GM19239 (cell line): ENCODE results near the gene APOBEC3B.
"Not testable (repeated sequence)": the region's sequence is repeated elsewhere in the genome, so short reads cannot be mapped to it uniquely, and the experiment has no call there.

Experiments
- DNase-seq: peaks from one replicate; pipeline ENCODE4 v3.0.0; 2011; ENCODE audit warnings: low spot score; ENCODE audit not compliant: insufficient read length
- FAIRE-seq: peaks from 2 replicates; lab custom pipeline; 2011; peaks lifted over from hg19 to GRCh38; lab: Jason Lieb, UNC

APOBEC3B gene

DNA sequence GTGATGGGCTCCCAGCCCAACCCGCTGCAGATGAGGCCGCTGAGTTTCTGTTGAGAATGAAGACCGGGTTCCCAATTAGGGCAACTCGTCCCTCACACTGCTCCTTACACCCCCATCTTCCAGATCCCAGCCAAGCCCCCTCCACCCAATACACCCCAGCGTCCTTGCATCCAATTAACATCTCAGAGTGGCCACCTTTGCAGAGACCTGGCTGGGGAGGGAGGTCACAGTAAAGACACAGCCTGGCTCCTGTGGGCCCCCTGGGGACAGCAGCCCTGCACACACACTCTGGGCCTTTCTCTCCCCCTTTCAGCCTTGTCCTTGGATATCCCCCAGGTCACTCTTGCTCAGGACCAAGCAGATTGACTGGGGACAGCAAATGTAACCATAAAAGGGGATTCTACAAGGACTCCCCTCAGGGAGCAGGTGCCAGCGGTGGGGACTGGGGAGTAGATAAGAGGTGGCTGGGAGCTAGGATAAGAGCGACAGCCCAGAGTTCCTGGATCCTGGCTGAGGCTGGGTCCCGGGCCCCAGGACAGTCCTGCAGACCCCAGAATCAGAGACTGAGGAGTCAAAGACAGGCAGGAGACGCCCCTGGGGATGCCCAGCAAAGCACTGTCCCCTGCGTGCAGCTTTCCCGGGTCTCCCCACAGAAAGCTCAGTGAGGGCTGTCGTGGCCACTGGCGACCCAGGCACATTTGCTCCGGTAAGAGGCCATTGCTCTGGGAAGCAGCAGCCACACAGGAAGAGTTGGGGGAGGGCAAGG is 16.4 kb upstream of the APOBEC3B start:
- FAIRE-seq (no peak), DNase-seq (no peak)

DNA sequence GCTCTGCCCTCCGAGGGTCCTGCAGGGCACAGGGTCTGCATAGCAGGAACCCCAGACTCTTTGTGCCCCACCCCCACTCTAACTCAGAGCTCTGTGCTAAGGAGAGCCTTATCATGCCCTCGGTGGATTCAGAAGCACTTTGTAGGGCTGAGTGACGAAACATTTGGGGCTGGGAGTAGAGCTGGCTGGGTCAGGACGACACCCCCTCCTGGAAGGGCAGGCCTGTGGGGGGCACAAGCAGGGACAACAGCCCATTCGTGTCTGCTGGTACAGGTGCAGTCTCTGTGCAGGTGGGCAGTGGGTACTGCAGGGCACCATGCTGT is 15.8 kb upstream of the APOBEC3B start:
- FAIRE-seq, result no peak
- no peak for DNase-seq

GRCh38 chr22:38966942-38967341 is 15.2 kb upstream of the APOBEC3B start:
- FAIRE-seq, result no peak
- DNase-seq, result no peak

DNA sequence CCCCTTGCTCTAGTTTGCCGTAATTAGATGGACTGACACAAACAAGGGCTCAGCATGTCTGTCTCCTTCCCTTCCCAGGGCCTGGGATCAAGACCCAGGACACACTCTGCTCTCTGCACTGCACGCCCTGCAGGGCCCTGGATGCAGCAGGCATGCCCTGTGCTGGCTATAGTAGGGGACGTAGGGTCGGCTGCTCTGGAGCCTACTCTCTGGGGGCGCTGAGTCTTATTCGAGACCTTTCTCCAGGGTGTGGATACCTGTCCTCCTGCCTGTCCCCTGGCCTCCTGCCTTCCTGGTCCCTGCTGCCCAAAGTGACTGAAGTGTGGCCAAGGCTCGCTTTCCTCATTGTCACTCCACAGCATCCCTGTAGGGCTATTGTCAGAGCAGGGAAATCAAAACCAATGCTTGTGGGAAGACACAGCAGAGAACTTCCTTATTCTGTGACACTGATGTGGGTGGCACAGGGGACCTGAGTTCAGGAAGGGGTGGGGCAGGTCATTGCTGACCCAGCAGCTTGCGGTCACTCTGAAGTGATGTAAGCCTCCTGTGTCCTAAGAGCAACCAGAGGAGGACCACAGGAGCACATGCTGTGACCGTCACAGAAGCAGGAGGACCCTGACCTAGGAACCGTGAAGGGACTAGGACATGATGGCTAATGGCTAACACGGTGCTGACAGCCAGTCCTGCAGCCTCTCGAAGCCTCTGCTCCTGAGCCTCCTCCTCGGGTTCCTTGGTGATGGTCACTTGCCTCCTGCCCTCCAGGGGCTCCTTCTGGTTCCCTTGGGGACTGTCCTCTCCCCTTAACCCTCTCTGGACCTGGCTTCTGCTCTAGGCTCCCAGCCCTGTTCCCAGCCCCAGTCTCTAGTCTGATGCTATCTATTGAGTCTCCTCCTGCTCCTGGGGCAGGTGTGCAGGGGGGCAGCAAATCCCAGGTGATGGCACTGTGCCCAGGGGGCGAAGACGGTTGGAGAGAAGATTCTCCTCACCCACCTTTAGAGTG is 14.4 kb upstream of the APOBEC3B start:
- DNase-seq, result no peak
- peak; percentile 66 for FAIRE-seq

DNA sequence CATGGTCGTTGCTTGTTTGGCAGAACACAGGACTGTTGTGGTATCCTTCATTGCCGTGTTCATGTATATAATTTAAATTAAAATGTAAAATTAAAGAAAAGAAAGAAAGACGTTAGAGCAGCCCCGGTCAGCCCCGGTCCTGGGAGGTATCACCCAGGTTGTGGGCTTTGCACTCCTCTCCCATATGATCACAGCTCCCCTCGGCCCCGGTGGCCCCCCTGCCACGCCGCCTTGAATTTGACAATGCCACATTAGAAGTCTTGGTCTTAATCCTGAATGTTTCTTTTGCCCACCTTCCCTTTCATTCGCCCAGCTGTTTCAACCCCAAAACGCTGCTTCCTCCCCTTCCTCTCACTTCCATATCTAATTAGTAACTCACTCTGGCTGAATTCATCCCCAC is 13.3 kb upstream of the APOBEC3B start:
- DNase-seq, result no peak
- peak; percentile 26 for FAIRE-seq

DNA sequence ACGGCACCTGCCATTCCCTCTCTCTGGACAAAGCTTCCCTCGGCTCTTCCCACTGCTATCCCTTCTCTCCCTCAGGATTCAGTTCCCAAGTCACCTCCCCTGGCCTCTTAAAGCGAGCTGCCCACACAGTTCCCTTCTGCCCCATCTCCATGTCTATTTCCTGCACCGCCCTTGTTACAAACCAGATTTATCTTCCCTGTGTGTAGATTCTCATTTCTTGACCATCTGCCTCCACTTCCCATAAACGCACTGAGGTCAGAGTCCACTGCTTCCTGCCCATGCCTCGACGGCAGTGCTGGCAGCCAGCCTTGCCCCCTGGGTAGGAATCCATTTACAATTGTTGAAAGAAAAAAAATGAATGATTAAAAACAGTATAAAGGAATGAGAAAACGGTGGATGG is 11.6 kb upstream of the APOBEC3B start:
- DNase-seq (no peak), FAIRE-seq (no peak)

DNA sequence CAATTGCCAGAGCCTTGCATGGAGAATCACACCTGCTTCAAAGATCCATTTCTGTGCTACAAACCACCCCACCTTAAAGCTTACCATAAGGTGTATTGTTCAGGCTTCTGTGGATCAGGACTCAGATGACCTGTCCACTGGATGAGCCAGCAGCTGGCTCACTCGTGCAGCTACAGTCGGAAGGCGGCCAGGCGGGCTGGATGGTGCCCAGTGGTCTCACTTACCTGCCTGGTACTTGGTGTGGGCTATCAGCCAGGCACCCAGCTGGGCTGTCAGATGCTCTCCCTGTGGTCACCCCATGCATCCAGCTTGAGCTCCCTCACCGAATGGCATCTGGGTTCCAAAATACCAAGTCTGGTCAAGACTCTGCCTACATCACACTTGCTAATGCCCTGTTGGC is 10.9 kb upstream of the APOBEC3B start:
- no peak for FAIRE-seq
- DNase-seq, result no peak

DNA sequence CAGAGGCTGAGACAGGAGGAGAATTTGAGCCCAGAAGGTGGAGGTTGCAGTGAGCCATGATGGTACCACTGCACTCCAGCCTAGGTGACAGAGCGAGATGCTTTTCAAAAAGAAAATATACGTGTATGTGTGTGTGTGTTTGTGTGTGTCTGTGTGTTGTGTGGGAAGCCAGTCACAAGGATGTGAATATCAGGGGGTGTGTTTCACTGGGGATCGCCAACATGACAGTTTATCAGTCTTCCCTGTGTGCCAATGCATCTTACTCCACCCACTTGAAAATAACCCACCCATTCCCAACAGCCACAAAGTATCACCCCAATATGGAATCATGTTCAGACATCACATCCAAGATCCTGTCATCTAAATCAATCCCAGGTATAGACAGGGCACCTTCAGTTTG is 10.4 kb upstream of the APOBEC3B start:
- DNase-seq (no peak), FAIRE-seq (no peak)

- DNase-seq (no peak), FAIRE-seq (no peak)
Observed at GRCh38 chr22:38972558-38972957, 9.6 kb upstream of the APOBEC3B start.

DNA sequence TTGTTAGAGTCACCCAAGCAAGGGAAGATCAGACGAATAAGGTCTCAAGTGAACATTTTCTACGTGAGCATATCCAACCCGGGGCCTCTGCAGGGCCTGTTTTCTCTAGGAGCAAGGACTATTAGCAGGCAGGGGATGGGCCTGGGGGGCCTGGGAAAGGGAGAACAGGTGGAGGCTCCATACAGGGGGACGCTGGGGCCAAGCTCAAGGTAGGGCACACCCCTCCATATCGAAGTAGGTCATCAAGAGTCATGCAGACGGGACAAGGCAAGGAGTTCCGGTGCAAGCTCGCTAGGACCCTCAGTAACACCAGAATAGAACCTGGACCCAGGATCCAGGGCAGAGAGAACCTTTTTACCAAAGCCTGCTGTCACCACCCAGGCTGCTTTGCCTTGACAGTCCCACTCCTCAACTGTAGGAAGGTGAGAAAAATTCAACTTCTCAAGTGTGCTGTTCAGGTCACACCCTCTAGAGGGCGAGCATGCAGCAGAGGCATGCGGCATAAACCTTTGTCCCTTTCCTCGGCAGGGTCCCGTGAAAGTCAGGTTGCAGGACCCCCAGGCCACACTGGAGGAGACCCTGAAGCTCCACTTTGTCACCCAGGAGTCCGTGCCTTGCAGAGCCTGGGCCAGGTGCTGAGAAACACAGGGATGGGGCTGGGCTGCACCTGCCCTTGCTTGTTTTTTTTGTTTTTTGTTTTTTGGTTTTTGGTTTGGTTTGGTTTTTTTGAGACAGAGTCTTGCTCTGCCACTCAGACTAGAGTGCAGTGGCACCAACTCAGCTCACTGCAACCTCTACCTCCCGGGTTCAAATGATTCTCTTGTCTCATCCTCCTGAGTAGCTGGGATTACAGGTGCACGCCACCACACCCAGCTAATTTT is 8.6 kb upstream of the APOBEC3B start:
- DNase-seq (peak; percentile 72), FAIRE-seq (peak; percentile 80)

- no peak for DNase-seq
- FAIRE-seq, result no peak
Observed at GRCh38 chr22:38974170-38974825, 7.8 kb upstream of the APOBEC3B start.

- FAIRE-seq, result no peak
- no peak for DNase-seq
Observed at GRCh38 chr22:38974826-38975175, 7.3 kb upstream of the APOBEC3B start.

DNA sequence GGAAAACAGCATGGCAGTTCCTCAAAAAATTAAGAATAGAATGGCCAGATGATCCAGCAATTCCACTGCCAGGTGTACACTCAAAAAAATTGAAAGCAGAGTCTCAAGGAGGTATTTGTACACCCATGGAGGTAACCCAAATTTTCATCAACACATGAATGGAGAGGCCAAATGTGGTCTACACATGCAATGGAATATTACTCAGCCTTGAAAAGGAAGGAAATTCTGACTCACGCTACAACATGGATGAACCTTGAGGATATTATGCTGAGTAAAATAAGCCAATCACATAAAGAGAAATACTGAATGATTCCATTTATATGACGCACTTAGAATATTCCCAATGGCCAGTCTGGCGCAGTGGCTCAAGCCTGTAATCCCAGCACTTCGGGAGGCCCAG is 4.9 kb upstream of the APOBEC3B start:
- DNase-seq, FAIRE-seq: not testable (repeated sequence)

DNA sequence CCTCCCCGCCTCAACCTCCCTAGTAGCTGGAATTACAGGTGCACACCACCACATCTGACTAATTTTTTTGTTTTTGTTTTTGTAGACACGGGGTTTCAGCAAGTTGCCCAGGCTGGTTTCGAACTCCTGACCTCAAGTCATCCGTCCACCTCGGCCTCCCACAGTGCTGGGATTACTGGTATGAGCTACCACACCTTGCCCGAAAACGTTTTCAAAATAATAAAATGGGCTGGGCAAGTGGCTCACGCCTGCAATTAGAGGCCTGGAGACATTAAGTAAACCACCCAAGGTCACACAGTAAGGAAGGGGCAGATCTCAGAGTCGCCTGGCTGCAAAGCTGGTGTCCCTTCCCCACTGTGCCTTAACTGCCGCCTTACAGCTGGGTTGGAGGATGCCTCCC is 1.6 kb upstream of the APOBEC3B start:
- not testable (repeated sequence) for DNase-seq, FAIRE-seq

GRCh38 chr22:38981005-38981991 is 849 bp upstream of the APOBEC3B start:
- DNase-seq (no peak), FAIRE-seq (peak; percentile 37)

GRCh38 chr22:38984224-38984623 is 2.1 kb downstream of the APOBEC3B start:
- no peak for DNase-seq
- no peak for FAIRE-seq

DNA sequence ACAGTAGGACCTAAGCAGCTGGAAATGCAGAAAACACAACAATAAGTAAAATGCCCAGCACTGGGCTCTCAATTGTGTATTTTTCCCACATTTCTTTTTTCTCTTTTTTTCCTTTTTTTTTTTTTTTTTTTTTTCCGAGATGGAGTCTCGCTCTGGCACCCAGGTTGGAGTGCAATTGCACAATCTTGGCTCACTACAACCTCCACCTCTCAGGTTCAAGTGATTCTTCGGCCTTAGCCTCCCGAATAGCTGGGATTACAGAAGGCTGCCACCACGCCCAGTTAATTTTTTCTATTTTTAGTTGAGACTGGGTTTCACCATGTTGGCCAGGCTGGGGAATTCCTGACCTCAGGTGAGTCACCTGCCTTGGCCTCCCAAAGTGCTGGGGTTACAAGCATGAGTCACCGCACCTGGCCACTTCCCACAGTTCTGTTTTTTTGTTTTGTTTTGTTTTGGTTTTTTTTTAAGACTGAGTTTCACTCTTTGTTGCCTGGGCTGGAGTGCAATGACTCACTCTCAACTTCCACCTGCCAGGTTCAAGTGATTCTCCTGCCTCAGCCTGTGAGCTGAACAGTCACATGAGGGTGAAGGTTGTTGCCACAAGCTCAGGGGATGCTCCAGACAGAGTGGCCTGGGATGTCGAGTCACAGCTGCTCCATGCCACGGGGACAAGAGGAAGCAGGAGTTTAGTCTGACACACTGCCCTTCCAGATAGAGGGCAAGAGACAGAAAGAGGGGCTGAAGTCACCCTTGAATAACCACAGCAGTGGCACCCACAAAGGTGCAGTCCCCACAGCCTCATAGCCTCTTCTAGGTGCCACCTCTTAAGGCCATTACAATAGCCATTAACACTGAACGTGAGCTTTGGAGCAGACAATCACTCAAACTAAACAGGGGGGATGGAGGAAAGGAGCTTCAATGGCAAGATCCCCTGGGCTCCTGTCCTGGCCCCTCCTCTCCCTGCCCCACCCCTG is 2.9 kb downstream of the APOBEC3B start:
- DNase-seq (peak; percentile 47), FAIRE-seq (peak; percentile 95)

DNA sequence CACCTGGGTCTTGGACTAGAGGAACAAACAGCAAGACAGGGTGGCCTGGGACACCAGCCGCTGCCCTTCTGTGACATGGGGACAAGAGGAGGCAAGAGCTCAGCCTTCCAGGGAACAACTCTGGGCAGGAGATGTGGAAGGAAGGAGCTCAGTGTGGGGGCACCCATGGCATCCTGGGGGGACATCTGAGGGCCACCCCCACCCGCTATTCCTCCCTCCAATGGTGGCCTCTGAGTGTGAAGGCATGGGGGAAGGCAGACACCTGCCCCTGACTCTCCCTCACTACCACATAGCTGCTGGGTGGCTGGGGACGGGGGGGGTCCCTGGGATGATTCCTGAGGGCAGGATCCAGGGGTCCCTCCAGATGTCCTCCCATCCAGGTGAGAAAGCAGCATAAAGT is 4.5 kb downstream of the APOBEC3B start:
- DNase-seq (no peak), FAIRE-seq (no peak)
